Measurements from ENCODE around the gene CD79B. TPM values are rescaled to one million over a fixed set of nuclear protein-coding genes. Genes with fewer than 3 reads are reported as not detected.

Gene CD79B
- total and polyA plus RNA-seq, 2 of the 8 experiments (the other 6 are each of a cell fraction or from before 2014, with no cell fraction given): 1.5 to 3.9 TPM

GRCh38 chr17:63956296-63956920 is 24.3 kb upstream of the CD79B start (continued):
- no peak for TF ChIP-seq CHD7 (IDR thresholded peaks at IDR 0.05; ENCODE audit: insufficient replicate concordance, low read length)
